Skeletal muscle cell (primary cell): Measurements from ENCODE around the gene RASA3.
A peak's percentile ranks its signal among the peaks of the same experiment; 100 is the strongest.
"Not testable (repeated sequence)": the region's sequence is repeated elsewhere in the genome, so short reads cannot be mapped to it uniquely, and the experiment has no call there.

Experiments used
- DNase-seq: peaks from one replicate; pipeline ENCODE4 v3.0.0-alpha.2; 2010; ENCODE audit warnings: low read depth
- H3K4me3 ChIP-seq: 2 replicates; pipeline ENCODE4 v1.5.1; 2011; ENCODE audit warnings: low read depth, mild to moderate bottlenecking, control low read depth, low read length, moderate library complexity

The RASA3 gene

DNA sequence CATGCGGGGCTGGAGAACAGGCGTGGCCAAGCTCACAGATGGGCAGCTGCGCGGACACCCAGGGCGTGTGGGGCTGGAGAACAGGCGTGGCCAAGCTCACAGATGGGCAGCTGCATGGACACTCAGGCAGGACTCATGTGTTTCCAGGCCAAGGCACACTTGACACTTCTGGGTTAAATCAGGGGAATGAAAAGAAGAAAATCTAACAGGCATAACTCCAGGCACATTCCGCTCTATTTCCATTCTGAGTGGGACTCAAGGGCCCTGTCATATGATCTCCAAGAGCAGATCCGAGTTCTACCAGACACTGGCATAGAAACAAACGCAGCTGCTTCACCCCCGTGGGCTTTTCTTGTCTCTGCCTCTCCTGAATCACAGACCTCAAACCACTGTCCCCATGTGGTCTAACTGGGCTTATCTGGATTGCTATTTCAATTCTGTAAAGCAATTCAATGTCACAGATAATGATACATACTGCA is 141.2 kb downstream of the RASA3 start:
- DNase-seq: peak; percentile 41
- H3K4me3 ChIP-seq: no peak overlapping the region

DNA sequence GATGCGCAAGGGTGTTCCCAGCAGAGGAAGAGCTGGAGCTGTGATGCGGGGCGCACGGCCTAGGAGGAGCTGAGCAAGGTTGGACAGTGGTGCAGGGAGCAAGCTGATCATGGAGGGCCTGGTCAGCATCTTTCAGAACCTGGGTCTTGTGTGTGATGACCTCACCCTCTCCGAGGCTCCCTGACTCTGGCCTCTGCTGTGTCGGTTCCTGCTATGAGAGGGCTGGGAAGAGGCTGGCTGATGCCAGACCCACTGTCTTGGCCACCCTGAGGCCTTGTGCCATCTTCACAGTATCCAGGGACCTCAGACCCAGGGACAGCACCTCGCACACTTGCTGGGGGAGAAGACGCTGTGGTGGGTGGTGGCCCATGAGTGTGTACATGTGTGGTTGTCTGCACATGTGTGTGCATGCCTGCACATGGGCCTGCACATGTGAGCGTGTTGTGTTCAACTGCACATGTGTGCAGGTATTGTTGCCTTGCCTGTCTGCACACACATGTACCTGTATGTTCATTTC is 142.0 kb downstream of the RASA3 start:
- no peak overlapping the region for H3K4me3 ChIP-seq
- no peak for DNase-seq

DNA sequence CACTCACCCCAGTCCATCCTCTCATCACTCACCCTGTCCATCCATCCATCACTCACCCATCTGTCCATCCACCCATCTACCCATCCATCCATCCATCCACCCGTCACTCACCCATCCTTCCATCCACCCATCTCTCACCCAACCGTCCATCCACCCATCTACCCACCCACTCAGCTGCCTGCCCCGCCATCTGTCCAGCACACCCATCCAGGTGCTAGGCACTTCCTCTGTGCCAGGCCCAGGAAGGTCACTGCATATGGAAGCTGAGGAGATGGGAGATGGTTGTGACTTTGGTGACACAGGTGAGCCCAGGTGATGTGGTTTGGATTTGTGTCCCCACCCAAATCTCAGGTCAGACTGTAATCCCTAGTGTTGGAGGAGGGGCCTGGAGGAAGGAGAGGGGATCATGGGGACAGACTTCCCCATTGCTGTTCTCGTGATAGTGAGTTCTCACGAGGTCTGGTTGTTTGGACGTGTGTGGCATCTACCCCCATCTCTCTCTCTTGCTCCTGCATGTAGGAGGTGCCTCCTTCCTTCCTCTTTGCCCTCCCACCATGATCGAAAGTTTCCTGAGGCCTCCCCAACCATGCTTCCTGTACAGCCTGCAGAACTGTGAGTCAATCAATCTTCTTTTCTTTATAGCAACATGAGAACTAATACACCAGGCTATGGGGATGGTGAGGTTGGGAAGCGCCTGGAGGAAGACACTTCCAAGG is 142.7 kb downstream of the RASA3 start:
- DNase-seq: no peak
- no peak overlapping the region for H3K4me3 ChIP-seq

DNA sequence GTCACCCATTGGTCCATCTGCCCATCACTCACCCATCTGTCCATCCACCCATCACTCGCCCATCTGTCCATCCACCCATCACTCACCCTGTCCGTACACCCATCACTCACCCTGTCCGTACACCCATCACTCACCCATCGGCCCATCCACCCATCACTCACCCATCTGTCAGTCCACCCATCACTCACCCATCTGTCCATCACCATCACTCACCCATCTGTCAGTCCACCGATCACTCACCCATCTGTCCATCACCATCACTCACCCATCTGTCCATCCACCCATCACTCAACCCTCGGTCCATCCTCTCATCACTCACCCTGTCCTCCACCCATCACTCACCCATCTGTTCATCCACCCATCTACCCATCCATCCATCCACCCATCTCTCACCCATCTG is 143.6 kb downstream of the RASA3 start:
- H3K4me3 ChIP-seq, DNase-seq: not testable (repeated sequence)

DNA sequence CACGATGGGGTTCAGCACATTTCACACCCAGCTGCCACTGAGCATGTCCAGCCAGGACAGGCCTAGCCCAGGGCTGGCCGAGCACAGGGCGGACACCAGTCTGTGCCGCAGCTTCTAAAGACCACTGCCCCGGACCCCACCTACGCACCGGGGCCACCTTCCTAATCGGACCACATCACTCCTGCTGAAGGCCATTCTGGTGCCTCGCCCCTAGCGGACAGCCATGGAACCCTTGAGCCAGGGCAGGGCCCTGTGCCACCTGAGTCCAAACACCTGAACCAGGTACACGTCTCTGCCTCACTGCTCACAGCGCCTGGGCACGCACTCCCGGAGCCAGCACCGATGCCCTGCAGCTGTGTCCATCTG is 150.1 kb downstream of the RASA3 start:
- no peak for DNase-seq

DNA sequence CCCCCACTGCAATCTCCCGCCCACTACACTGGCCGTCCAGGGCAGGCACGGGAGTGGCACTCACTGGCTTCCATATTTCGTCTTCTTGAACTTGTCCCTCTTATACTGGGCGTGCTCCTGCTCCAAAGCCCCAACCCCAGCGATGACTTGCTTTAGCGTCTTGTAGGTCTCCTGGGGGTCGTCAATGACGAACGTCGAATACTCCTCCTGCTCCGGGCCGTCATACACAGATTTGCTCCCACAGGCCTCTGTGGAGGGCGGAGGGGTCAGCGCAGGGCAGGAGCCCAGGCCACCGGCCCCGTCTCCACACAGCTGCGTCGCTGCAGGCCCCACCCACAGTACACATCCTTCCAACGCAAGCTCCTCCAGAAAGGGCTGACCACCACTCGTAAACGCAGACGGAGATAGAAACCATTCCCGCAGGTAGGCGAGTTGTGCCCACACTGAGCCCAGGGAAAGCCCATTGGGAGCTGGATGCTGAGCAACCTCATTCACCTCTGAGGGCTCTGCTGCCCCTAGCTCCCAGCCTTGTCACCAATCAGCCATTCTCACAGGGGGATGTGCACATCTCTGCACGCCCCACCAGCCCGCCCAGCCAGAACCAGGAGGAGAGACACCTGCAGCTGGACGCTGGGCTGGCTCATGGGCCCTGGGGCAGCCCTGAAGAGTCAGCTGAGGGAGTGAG is 150.7 kb downstream of the RASA3 start:
- no peak for DNase-seq
- H3K4me3 ChIP-seq: no peak overlapping the region

More for the DNA sequence above, 150.1 kb downstream of the RASA3 start:
- H3K4me3 ChIP-seq: no peak overlapping the region

DNA sequence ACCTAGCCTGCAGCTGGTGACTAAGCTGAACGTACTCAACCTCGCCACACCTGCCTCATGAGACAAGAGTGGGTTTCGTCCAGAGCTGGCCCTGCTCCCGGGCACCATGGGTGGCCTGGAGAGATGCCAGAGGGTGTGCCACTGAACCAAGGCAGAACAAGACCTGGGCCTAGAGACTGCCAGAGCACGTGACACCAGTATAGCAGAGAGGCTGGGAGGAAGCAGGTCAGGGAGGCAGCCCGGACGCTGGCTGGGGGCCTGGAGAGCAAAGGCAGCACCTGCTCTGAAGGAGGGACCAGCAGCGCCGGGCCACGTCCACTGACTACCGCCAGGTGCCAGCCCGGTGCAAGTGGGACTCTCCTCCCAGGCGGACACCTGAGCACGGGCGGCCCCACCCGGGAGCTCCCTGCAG is 151.2 kb downstream of the RASA3 start:
- no peak for DNase-seq

DNA sequence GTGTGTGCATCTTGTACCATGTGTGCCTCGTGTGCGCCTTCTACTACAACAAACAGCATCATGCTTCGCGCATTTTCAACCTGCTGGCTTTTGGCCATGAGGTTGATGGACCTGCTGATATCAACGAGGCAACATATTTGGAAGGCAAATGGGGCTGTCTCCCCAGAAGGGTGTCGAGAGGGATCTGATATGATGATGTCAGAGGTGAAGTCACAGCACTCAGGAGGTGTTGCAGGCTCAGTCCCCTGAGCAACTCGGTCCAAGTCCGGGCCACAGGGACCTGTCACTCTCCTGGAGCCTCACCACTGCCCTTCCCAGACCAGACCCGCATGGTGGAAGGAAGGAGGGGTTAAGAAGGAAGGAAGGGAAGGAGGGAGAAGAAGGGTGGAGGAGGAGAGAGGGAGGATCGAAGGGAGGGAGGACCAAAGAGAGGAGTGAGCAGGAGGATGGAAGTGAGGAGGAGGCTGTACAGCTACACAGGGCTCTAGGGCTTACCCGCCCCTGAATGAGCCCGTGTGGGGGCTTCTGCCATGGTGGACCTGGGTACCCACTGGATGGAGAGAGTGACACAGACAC is 151.8 kb downstream of the RASA3 start:
- no peak overlapping the region for H3K4me3 ChIP-seq
- no peak for DNase-seq

More for the DNA sequence above, 151.2 kb downstream of the RASA3 start:
- H3K4me3 ChIP-seq: no peak overlapping the region

DNA sequence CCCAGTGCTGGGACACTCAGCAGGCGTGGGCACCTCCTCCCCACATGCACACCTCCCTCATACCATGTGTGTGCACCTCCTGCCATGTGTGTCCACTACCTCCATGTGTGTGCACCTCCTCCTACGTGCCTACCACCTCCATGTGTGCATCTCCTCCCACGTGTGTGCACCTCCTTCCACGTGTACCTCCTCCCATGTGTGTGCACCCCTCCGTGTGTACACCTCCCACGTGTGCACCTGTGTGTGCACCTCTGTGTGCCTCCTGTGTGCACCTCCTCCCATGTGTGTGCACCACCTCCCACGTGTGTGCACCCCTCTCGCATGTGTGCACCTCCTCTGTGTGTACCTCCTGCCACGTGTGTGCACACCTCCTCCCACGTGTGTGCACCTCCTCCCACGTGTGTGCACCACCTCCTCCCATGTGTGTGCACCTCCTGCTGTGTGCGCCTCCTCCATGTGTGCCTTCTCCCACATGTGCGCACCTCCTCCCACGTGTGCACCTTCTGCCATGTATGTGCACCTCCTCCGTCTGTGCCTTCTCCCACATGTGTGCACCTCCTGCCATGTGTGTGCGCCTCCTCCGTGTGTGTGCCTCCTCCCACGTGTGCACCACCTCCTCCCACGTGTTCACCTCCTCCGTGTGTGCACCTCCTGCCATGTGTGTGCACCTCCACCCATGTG is 152.5 kb downstream of the RASA3 start:
- no peak overlapping the region for H3K4me3 ChIP-seq
- DNase-seq: no peak

DNA sequence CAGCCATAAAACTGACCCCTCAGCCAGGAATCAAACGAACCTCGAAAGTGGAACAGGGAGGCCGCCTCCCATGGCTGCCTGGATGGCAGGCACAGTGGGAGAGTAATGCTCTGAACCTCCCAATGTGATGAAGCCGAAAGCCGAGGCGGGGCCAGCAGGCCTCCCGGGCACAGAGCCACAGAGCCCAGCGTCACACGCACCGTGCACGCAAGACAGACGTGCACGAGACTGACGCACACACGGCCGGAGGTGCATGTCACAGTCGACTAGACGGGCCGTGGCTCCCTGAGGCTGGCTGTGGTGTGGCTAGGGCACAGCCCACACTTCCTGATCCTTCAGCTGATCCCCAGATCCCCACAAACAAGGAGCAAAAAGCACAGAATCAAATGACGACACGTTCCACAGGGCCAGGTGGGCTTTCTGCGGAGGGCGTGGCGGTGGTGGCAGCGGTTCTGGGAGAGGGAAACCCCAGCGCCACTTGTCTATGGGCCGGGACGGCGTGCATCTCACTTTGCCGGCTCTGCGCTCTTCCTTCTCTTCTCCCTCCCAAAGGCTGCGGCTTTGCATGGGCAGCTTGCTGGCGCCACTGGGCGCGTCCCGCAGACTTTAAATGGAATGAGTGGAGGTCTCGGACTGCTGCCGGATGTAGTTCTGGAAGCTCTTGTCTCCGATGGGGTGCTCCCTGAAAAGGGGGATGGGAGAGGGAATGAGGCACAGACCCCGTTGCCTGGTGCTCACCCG is 153.5 kb downstream of the RASA3 start:
- no peak overlapping the region for H3K4me3 ChIP-seq
- DNase-seq: no peak

DNA sequence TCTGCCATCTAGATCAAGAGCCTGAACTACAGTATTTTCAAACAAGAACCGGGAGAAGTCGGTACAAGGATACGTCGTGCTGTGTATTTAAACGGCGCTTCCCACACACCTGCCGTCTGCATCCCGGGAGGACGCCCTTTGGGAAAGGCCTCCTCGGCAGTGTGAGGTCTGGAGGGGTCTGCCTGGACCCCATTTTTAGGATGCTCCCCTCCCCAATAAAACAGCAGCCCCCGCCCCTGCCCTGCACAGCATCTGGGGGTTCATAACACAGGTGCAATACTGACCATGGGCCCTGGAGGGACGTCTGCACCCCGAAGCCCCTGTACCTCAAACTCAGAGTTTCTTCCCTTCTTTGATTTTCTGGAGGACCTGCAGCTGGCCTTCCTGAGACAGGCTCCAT is 154.4 kb downstream of the RASA3 start:
- no peak for DNase-seq

DNA sequence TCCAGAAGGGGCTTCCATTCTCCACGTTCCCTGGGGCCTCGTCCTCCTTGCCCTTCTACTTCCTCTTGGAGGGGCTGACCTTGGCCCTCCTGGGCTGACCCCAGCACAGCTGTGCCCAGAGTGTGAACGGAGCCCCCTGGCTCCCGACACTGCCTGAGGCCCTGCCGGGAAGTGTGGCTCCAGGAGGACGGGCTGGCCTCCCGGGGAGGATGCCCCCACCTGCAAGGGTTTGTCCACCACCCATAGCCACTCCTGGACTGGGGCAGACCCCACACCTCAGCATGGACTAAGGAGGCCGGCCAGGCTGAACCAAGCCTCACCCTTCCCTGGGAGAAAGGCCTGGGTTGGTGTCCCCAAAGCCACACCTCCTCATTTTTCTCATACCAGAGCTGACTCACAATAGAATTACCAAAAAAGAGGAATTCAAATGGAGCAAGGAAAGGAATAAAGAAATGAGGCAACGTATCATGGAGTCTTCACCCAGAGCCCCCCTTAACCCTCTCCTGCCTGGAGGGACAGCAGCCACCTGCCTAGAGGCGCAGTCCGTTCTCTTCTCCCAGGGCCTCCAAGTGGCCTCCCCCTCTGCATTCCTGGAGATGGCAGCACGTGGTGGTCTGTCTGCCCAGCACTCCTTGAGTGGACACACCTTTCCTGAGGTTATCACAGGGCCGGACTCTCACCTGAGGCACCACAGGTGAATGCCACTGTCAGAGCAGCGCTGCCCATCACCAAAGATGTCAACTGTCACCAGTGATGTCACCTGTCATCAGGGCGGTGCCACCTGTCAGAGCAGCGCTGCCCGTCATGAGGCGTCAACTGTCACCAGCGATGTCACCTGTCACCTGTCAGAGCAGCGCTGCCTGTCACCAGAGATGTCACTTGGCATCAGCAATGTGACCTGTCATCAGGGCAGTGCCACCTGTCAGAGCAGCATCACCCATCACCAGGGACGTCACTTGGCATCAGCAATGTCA is 155.4 kb downstream of the RASA3 start:
- no peak for DNase-seq
- H3K4me3 ChIP-seq: no peak overlapping the region

More for the DNA sequence above, 154.4 kb downstream of the RASA3 start:
- no peak overlapping the region for H3K4me3 ChIP-seq

DNA sequence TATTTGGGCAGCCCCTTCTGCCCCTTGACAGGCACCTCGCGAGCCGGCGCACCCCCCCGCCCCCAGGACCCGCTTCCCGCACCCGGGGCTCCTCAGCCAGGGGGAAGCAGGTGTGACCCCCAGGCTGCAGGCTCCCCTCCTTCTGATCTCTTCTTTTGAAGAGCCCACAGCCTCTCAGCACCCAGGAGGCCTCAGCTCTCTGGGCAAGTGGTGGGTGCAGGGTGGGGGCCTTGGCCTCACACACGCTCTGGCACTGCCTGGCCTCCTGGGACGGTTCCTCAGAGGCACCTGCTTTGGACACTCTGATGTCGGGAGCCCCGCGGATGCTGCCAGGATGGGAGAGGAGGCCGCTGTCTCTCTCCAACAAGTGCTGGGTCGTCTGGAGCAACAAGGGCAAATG is 157.0 kb downstream of the RASA3 start:
- no peak for DNase-seq
- H3K4me3 ChIP-seq: no peak overlapping the region

DNA sequence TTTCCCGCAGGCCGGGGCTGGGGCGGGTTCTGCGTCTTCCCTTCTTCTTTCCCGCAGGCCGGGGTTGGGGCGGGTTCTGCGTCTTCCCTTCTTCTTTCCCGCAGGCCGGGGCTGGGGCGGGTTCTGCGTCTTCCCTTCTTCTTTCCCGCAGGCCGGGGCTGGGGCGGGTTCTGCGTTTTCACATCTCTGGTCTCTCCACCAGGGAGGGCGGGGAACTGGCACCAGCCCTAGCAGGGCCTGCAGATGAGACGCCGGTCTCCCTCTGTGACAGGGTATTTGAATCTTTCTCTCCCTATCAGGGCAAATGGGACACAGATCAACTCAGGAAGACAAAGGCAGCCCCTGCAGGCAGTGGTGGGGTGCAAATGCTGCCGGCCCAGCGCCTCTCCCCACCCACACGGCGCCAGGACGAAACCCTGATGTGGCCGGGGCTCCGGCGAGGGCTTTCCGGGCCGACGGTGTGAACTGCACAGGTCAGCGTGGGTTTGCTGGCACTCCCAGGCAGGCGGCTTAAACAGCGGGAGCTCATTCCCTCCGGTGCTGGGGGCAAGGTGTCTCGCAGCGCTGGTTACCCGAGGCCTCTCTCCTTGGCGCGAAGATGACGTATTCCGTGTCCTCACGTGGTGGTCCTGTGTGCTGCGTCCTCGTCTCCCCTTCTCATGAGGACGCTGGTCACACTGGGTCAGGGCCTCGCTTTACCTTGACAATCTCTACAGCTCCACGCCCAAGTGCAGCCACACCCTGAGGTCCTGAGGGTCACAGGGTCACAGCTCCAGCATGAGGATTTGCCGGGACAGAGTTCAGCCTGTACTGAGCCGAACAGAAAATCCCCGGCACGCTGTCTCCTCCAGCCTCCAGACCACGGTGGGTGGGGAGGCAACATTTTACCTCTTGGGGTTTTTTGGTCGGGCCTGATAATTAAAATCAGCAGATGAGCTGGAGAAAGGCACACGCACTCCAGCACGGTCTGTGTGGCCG is 157.8 kb downstream of the RASA3 start:
- no peak for DNase-seq
- H3K4me3 ChIP-seq: no peak overlapping the region

DNA sequence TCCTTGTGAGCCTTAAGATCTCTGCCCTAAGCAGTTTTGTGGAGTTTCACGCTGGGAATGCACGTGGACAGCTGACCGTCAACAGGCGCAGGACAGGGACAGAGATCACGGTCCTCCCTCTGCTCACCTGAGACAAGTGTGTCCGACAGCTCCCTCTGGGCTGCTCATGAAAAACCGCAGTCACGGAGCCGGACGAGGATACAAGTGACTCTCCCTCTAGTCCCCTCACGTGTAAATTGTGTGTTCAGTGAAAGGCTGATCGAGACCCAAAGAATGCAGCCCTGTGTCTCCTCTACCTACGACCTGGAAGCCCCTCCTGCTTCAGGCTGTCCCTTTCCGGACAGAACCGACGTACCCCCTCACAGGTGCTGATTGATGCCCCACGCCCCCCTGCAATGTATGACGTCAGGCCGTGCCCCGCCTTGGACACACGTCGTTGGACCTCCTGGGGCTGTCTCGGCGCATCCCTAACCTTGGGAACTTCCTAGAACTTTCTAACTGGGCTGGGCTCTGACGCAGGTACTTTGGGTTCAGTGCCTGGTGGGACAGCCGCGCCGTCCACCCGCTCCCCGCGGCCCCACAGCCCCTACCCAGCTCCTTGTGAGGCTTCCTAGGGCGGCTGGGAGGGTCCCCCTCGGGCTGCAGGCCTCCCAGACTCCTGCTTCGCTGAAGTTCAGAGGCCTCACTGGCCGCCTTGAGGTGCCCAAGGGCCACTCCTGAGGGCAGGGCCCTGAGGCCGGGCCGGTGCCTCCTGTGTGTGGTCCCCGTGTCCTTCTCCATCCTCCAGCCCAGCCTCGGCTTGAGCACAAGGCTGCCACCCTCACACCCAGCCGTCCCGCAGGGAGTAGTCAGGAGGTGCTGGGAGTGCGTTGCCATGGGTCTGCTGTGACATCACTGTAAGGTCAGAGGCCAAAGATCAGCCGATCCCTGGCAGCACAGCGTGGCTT is 158.9 kb downstream of the RASA3 start, which contains the start of gene C13orf46:
C13orf46 (minus strand) TSS at position 859 of the 947 bp plus-strand sequence; CDS start at position 780, 79 bp downstream.
- no peak for DNase-seq
- H3K4me3 ChIP-seq: no peak within 1 kb of the TSS
